ENCODE measurements around the gene TNFRSF19.

DNA sequence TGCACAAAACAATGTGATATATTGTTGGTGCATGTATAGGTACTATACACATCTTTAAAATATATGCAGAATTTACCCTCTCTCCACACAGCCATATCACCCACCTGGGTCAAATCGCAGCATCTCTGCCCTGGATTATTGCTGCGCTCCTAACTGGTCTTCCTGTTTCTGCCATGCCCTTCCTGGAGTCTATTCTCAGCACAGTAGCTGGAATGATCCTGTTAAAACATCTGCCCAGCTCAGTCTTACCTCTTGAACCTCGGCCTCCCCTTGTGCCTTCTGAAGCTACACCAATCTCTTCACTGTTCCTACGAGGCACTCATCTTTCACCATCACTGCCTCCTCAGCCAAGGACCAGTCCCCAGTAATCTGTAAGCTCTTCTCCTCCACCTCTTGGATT is 25.5 kb upstream of the TNFRSF19 start:
- no peak for TF ChIP-seq CTCF (conservative IDR thresholded peaks at IDR 0.05 in 1 of 2, IDR thresholded peaks at IDR 0.05 in 1 of 2; ENCODE audit: extremely low read depth in 1 of 2, insufficient read depth in 1 of 2, low read depth in 1 of 2, low read length in 2 of 2)
- no peak for TF ChIP-seq EZH2 (IDR thresholded peaks at IDR 0.05; ENCODE audit: borderline replicate concordance, low read length)

Data from mammary epithelial cell (primary cell).